HCT116 (cell line): ENCODE measurements around the gene SELENOH. TPM values are rescaled to one million over a fixed set of nuclear protein-coding genes. Genes with fewer than 3 reads are reported as not detected.
A peak's percentile ranks its signal among the peaks of the same experiment; 100 is the strongest.

Source experiments
- ATAC-seq: fragments of 200-7000 bp; cut with Tn5 transposase; 2 replicates; pipeline ENCODE4 v1.9.1; 2020; ENCODE audit warnings: mild to moderate bottlenecking, moderate library complexity
- BruUV-seq: library from RNA; stranded (reverse); fragments of 400-500 nt; replicated peaks from 2 replicates; lab custom pipeline; 2021; lab: Mats Ljungman, UMichigan
- CTCF ChIA-PET: fragments of 300-600 bp; sonication (Branson Sonifier 250); formaldehyde crosslinking; loops from one replicate; lab custom pipeline; 2021; ENCODE audit warnings: antibody characterized with exemption; lab: Charles Lee
- POLR2A ChIA-PET: fragments of 300-600, 350-600 bp; sonication (Branson Sonifier 250); formaldehyde crosslinking; loops from one replicate; lab custom pipeline; 2021; ENCODE audit warnings: antibody characterized with exemption; lab: Charles Lee
- RAD21 ChIA-PET, 2 experiments: fragments of 300-600 bp; sonication (Branson Sonifier 250); formaldehyde crosslinking; loops; one replicate each; lab custom pipeline; 2023; ENCODE audit warnings: low total read pairs in 2 of 2; ENCODE audit not compliant: uncharacterized antibody in 2 of 2, unreplicated experiment in 2 of 2, low non-redundant PET in 1 of 2; lab: Charles Lee
- DNase-seq: peaks from one replicate; pipeline ENCODE4 v3.0.0-alpha.2; 2010; ENCODE audit warnings: low read depth, low spot score
- H2AFZ ChIP-seq: fragments of 200-600 bp; shearing (Covaris generic), sonication (generic); 2 replicates; pipeline ENCODE4 v1.6.1; 2017; ENCODE audit warnings: low read depth, mixed run types, mixed read lengths, antibody characterized with exemption, low read length; ENCODE audit not compliant: poor library complexity, severe bottlenecking
- H3K27ac ChIP-seq: 2 replicates; pipeline ENCODE4 v1.5.1; 2012; ENCODE audit warnings: low read depth, low read length
- H3K27me3 ChIP-seq: fragments of 200-600 bp; sonication (generic); 2 replicates; pipeline ENCODE4 v1.6.1; 2016; ENCODE audit warnings: mixed run types, low read length, mixed read lengths; ENCODE audit not compliant: insufficient read depth
- H3K36me3 ChIP-seq, 2 experiments: fragments of 200-500 bp in 1 of 2; fragments of 200-600 bp in 1 of 2; sonication (Bioruptor generic) in 1 of 2; sonication (generic) in 1 of 2; 2 replicates each; pipeline versions ENCODE4 v1.5.1 to v1.6.1; 2014 to 2016; ENCODE audit warnings: low read length in 2 of 2, inconsistent platforms in 1 of 2, mixed read lengths in 1 of 2, mixed run types in 1 of 2; ENCODE audit not compliant: insufficient read depth in 2 of 2, control insufficient read depth in 1 of 2
- H3K4me1 ChIP-seq, 2 experiments: fragments of 200-600 bp in 1 of 2; sonication (generic) in 1 of 2; 2 replicates each; pipeline versions ENCODE4 v1.5.1 to v1.6.1; 2012 to 2017; ENCODE audit warnings: low read length in 2 of 2, inconsistent platforms in 1 of 2, mild to moderate bottlenecking in 1 of 2, mixed read lengths in 1 of 2, mixed run types in 1 of 2, moderate library complexity in 1 of 2; ENCODE audit not compliant: insufficient read depth in 2 of 2, control insufficient read depth in 1 of 2
- H3K4me2 ChIP-seq: fragments of 200-600 bp; sonication (generic); 2 replicates; pipeline ENCODE4 v1.6.1; 2017; ENCODE audit warnings: mixed run types, low read length, mixed read lengths
- H3K4me3 ChIP-seq, 2 experiments: fragments of 200-600 bp in 1 of 2; sonication (generic) in 1 of 2; replicated peaks in 1 of 2; 2 replicates each; pipeline ENCODE4 v1.5.1; 2011 to 2016; ENCODE audit warnings: low read length in 2 of 2, control low read depth in 1 of 2, low read depth in 1 of 2, mild to moderate bottlenecking in 1 of 2, mixed read lengths in 1 of 2, mixed run types in 1 of 2
- H3K79me2 ChIP-seq: fragments of 200-600 bp; sonication (generic); 2 replicates; pipeline ENCODE4 v1.6.1; 2017; ENCODE audit warnings: mild to moderate bottlenecking, mixed run types, low read length, moderate library complexity, mixed read lengths; ENCODE audit not compliant: insufficient read depth
- H3K9ac ChIP-seq: fragments of 200-600 bp; sonication (generic); 2 replicates; pipeline ENCODE4 v1.6.1; 2016; ENCODE audit warnings: low read length, mixed read lengths
- H3K9me2 ChIP-seq: fragments of 200-600 bp; sonication (generic), shearing (Covaris generic); 2 replicates; pipeline ENCODE4 v1.6.1; 2017; ENCODE audit warnings: mixed run types, mild to moderate bottlenecking, moderate library complexity; ENCODE audit not compliant: insufficient read depth
- H3K9me3 ChIP-seq, 2 experiments: fragments of 200-500 bp in 1 of 2; fragments of 200-600 bp in 1 of 2; sonication (Bioruptor generic) in 1 of 2; sonication (generic) in 1 of 2; 2 replicates each; pipeline ENCODE4 v1.6.1; 2014 to 2017; ENCODE audit warnings: low read length in 2 of 2, mixed read lengths in 2 of 2, inconsistent platforms in 1 of 2, low read depth in 1 of 2, mild to moderate bottlenecking in 1 of 2, mixed run types in 1 of 2, moderate library complexity in 1 of 2; ENCODE audit not compliant: control insufficient read depth in 1 of 2, insufficient read depth in 1 of 2
- H4K20me1 ChIP-seq: fragments of 200-600 bp; sonication (generic), shearing (Covaris generic); 2 replicates; pipeline ENCODE4 v1.6.1; 2017; ENCODE audit warnings: mixed run types, mild to moderate bottlenecking, moderate library complexity; ENCODE audit not compliant: insufficient read depth
- CBX3 ChIP-seq: IDR thresholded peaks from 2 replicates; pipeline ENCODE4 v1.6.1; 2012; ENCODE audit warnings: low read depth
- CEBPB ChIP-seq: IDR thresholded peaks from 2 replicates; pipeline ENCODE4 v1.6.1; 2012; ENCODE audit warnings: low read depth
- EGR1 ChIP-seq: IDR thresholded peaks from 2 replicates; pipeline ENCODE4 v1.6.1; 2012; ENCODE audit warnings: low read depth
- FOSL1 ChIP-seq: IDR thresholded peaks from 2 replicates; pipeline ENCODE4 v1.6.1; 2012; ENCODE audit warnings: low read depth
- JUND ChIP-seq: IDR thresholded peaks from 2 replicates; pipeline ENCODE4 v1.6.1; 2012
- SP1 ChIP-seq: IDR thresholded peaks from 2 replicates; pipeline ENCODE4 v1.6.1; 2012; ENCODE audit warnings: low read depth
- SRF ChIP-seq: IDR thresholded peaks from 2 replicates; pipeline ENCODE4 v1.6.1; 2012; ENCODE audit warnings: low read depth
- TCF7L2 ChIP-seq: IDR thresholded peaks from 2 replicates; pipeline ENCODE4 v1.7.0; 2011; ENCODE audit warnings: borderline replicate concordance, inconsistent platforms; ENCODE audit not compliant: insufficient read depth, insufficient read length; ENCODE audit errors: extremely low read depth
- intact Hi-C: fragments of 100-400 bp; cut with micrococcal nuclease; formaldehyde crosslinking; loops from 2 replicates; pipeline ENCODE4 v1.10.0; 2022
- total RNA-seq: library from RNA; stranded (reverse); gene quantifications from one replicate; pipeline ENCODE4 v1.2.1, GENCODE V29; 2021; ENCODE audit not compliant: unreplicated experiment
- TF ChIP-seq, protein P1 (sequence below): IDR thresholded peaks from 2 replicates; pipeline ENCODE4 v1.6.1; 2012; ENCODE audit warnings: low read depth

Gene SELENOH
- total RNA-seq, 1 experiment from 2014 or later = 194 TPM

DNA sequence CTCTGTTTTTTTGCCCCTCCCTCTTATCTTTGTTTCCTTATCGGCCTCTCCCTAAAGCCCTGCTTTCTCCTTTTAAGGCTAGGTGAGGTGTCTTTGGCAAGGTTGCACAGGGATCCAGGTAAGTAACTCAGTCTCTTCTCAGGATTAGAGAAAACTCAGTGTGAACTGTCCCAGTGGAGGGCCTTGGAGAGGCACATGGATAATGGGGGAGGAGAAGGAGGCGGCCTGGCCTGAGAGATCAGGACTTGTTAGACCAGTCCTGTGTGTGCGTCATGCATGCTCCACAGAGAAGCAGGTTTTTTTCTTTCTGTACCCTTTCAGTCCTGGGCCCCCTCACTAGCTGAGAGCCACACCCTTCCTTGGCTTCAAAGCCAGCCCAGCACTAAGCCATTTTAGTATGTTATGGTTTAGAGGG is 40.2 kb downstream of the SELENOH start (continued):
- TF ChIP-seq TCF7L2 = no peak
- TF ChIP-seq EGR1 = peak; percentile 50; the same call in 1 of the 2 replicates
- peak; percentile 97 for TF ChIP-seq CBX3

DNA sequence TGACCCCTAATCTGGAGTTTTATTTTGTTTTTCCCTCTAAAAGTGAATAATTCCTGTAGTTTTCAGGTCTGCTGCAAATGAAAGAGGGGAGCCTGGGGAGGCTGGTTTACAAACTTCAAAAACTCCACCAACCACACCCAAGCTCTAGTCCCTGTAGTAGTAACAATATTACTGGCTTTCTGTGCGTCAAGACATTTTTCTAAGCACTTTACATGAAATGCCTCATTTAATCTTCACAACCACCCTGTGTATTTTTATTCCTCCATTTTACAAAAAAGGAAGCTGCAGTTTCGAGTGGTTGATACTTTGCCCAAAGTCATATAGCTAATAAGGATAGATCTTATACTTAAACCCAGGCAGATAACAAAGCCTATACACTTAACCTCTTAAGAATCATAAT is 43.8 kb downstream of the SELENOH start:
- ChIA-PET POLR2A (interaction anchor here (0.8 to 1.5 kb wide), 4 partner anchors 11 to 33 kb away, joined by 3 read pairs; partner anchors contain the start of genes BTBD18 and CTNND1), CTCF (interaction anchor here (1.9 kb wide), 1 partner anchor 16 kb away, joined by 6 read pairs; no protein-coding TSS in a partner anchor)

DNA sequence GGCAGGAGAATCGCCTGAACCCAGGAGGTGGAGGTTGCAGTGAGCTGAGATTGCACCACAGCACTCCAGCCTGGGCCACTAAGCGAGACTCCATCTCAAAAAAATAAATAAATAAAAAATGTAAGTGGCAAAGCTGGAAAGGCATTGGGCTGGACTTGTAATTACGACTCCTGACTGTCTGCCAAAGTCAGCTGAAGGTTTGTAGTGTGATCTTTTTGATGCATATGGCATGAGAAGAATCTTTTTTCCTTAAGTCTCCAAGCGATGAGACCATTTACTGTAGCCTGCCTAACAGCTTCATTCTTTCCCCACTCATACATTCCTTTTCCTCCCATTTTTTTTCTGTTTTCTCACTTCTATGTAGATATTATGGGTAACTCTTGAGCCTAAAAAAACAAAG is 45.1 kb downstream of the SELENOH start:
- Histone ChIP-seq H3K27me3 (no peaks in the 10 kb centered on the region), H3K36me3 (no peaks in the 10 kb centered on the region), H3K9me2 (no peaks in the 10 kb centered on the region), H3K4me3 (no peak overlapping the region), H3K27ac (no peak overlapping the region), H3K4me2 (no peak overlapping the region), H3K9ac (no peak overlapping the region), H3K9me3 (no peaks in the 10 kb centered on the region), H3K4me1 (peaks cover 77 to 100% of the 10 kb centered on the region in 2 experiments), H4K20me1 (no peaks in the 10 kb centered on the region), H2AFZ (no peak overlapping the region), H3K79me2 (peaks cover 100% of the 10 kb centered on the region)
- POLR2A ChIA-PET = no interaction called here
- CTCF ChIA-PET = no interaction called here
- ATAC-seq = no peak
- BruUV-seq = no TSS peak
- TF ChIP-seq FOSL1 (no peak), CBX3 (no peak), CEBPB (no peak), SP1 (no peak), JUND (no peak)
- TF ChIP-seq, protein P1, sequence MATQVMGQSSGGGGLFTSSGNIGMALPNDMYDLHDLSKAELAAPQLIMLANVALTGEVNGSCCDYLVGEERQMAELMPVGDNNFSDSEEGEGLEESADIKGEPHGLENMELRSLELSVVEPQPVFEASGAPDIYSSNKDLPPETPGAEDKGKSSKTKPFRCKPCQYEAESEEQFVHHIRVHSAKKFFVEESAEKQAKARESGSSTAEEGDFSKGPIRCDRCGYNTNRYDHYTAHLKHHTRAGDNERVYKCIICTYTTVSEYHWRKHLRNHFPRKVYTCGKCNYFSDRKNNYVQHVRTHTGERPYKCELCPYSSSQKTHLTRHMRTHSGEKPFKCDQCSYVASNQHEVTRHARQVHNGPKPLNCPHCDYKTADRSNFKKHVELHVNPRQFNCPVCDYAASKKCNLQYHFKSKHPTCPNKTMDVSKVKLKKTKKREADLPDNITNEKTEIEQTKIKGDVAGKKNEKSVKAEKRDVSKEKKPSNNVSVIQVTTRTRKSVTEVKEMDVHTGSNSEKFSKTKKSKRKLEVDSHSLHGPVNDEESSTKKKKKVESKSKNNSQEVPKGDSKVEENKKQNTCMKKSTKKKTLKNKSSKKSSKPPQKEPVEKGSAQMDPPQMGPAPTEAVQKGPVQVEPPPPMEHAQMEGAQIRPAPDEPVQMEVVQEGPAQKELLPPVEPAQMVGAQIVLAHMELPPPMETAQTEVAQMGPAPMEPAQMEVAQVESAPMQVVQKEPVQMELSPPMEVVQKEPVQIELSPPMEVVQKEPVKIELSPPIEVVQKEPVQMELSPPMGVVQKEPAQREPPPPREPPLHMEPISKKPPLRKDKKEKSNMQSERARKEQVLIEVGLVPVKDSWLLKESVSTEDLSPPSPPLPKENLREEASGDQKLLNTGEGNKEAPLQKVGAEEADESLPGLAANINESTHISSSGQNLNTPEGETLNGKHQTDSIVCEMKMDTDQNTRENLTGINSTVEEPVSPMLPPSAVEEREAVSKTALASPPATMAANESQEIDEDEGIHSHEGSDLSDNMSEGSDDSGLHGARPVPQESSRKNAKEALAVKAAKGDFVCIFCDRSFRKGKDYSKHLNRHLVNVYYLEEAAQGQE = no peak
- RAD21 ChIA-PET = no interaction called here
- intact Hi-C loops = no loop called here
- DNase-seq = no peak

More for the DNA sequence above, 43.8 kb downstream of the SELENOH start:
- no peak for TF ChIP-seq SRF
- TF ChIP-seq CBX3 = no peak
- no peaks in the 10 kb centered on the region for H3K9me2 ChIP-seq
- H3K79me2 ChIP-seq = peaks cover 100% of the 10 kb centered on the region
- DNase-seq (no peak), ATAC-seq (no peak)
- H3K4me3 ChIP-seq = no peak overlapping the region
- no peak overlapping the region for H3K27ac ChIP-seq
- H4K20me1 ChIP-seq = no peaks in the 10 kb centered on the region
- BruUV-seq = no TSS peak
- H3K9me3 ChIP-seq = no peaks in the 10 kb centered on the region
- H3K4me1 ChIP-seq = peaks cover 77 to 100% of the 10 kb centered on the region in 2 experiments
- H3K36me3 ChIP-seq = no peaks in the 10 kb centered on the region
- RAD21 ChIA-PET = interaction anchor here in 1 of 2 experiments (0.8 kb wide), 1 partner anchor 78 kb away, joined by 4 read pairs; no protein-coding TSS in a partner anchor
- H2AFZ ChIP-seq = no peak overlapping the region
- H3K9ac ChIP-seq = no peak overlapping the region
- H3K4me2 ChIP-seq = no peak overlapping the region
- intact Hi-C loops = no loop called here
- H3K27me3 ChIP-seq = no peaks in the 10 kb centered on the region
